Vagina (tissue), 2 donors: Measurements from ENCODE around the gene C10orf90. TPM values are rescaled to one million over a fixed set of nuclear protein-coding genes. Genes with fewer than 3 reads are reported as not detected.

ENCODE experiments used
- DNase-seq, 2 donors: peaks; one replicate each; pipeline ENCODE4 v3.0.0-alpha.2; 2017; ENCODE audit errors: extremely low spot score in 2 of 2
- H3K27ac ChIP-seq: fragments of 200-600 bp; sonication (generic); one replicate; pipeline ENCODE4 v1.5.1; 2019
- H3K27me3 ChIP-seq: fragments of 200-600 bp; sonication (generic); one replicate; pipeline ENCODE4 v1.5.1; 2019
- H3K36me3 ChIP-seq, 2 donors: fragments of 200-600 bp; sonication (generic); one replicate each; pipeline ENCODE4 v1.5.1; 2017 to 2019
- H3K4me1 ChIP-seq: fragments of 200-600 bp; sonication (generic); one replicate; pipeline ENCODE4 v1.5.1; 2019
- H3K4me3 ChIP-seq, 2 donors: fragments of 200-600 bp; sonication (generic); 1 replicate in 1 of 2; 2 replicates in 1 of 2; pipeline ENCODE4 v1.5.1; 2016 to 2019
- H3K9me3 ChIP-seq: fragments of 200-600 bp; sonication (generic); one replicate; pipeline ENCODE4 v1.5.1; 2019
- CTCF ChIP-seq, 3 experiments: fragments of 450-650 bp in 2 of 3; fragments of 200-600 bp in 1 of 3; sonication (generic) in 1 of 3; IDR thresholded peaks; one replicate each; pipeline ENCODE4 v1.5.1; 2017 to 2019; ENCODE audit warnings: antibody characterized with exemption in 3 of 3, mild to moderate bottlenecking in 2 of 3, moderate library complexity in 2 of 3
- POLR2A ChIP-seq, 2 donors: fragments of 450-650 bp; IDR thresholded peaks; one replicate each; pipeline ENCODE4 v1.6.1; 2017; ENCODE audit warnings: antibody characterized with exemption in 2 of 2, mild to moderate bottlenecking in 2 of 2, moderate library complexity in 2 of 2
- POLR2AphosphoS5 ChIP-seq, 2 donors: sonication (generic); formaldehyde crosslinking; IDR thresholded peaks; one replicate each; pipeline ENCODE4 v1.9.0; 2017; ENCODE audit warnings: antibody characterized with exemption in 2 of 2, mild to moderate bottlenecking in 2 of 2, low read depth in 1 of 2; ENCODE audit not compliant: insufficient read depth in 1 of 2
- intact Hi-C: fragments of 100-400 bp; cut with DNase I; formaldehyde crosslinking; loops from one replicate; pipeline ENCODE4 v1.15.1; 2023
- total RNA-seq: library from RNA; depleted of rRNA; stranded (reverse); fragments of >200 nt; gene quantifications from one replicate; pipeline ENCODE4 v1.2.3, GENCODE V29; 2016

C10orf90 gene
- total RNA-seq, 1 donor from 2014 or later = not detected

- no peaks in the 10 kb centered on the region for H3K36me3 ChIP-seq
- no peaks in the 10 kb centered on the region for H3K4me1 ChIP-seq
- H3K27me3 ChIP-seq = no peaks in the 10 kb centered on the region
- H3K27ac ChIP-seq = no peak overlapping the region
- no peaks in the 10 kb centered on the region for H3K9me3 ChIP-seq
- TF ChIP-seq POLR2A (IDR thresholded peaks at IDR 0.05) = no peak
- TF ChIP-seq CTCF (IDR thresholded peaks at IDR 0.05) = no peak
- no peak for TF ChIP-seq POLR2AphosphoS5 (IDR thresholded peaks at IDR 0.05; ENCODE audit: insufficient read depth in 1 of 2, low read depth in 1 of 2)
- DNase-seq = no peak
- H3K4me3 ChIP-seq = no peak overlapping the region
- intact Hi-C loops = no loop called here
Measured at GRCh38 chr10:126651467-126651866, 19.0 kb downstream of the C10orf90 start.

DNA sequence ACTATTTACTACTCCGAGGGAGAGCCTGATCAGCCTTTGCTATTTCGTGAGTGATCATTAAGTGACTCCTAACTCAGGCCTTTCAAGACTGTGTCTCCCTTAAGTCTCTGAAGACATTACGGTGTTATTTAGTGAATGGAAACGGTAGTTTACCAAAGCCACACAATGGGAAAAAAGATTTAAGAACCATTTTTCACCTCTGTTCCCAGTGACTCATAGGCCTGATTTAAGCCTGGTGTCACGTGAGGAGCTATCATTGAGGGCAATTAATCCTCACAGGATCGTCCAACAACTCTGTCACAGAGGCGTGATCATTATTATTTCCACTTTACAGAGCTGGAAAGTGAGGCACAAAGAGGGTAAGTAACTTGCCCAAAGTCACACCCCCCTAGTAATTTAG lies 20.3 kb downstream of the C10orf90 start:
- no peak overlapping the region for H3K27ac ChIP-seq
- no peaks in the 10 kb centered on the region for H3K27me3 ChIP-seq
- no peak for DNase-seq
- H3K36me3 ChIP-seq = no peaks in the 10 kb centered on the region
- H3K4me1 ChIP-seq = no peaks in the 10 kb centered on the region
- intact Hi-C loops = no loop called here
- no peak for TF ChIP-seq CTCF (IDR thresholded peaks at IDR 0.05)
- no peak for TF ChIP-seq POLR2A (IDR thresholded peaks at IDR 0.05)
- TF ChIP-seq POLR2AphosphoS5 (IDR thresholded peaks at IDR 0.05; ENCODE audit: insufficient read depth in 1 of 2, low read depth in 1 of 2) = no peak
- no peaks in the 10 kb centered on the region for H3K9me3 ChIP-seq
- H3K4me3 ChIP-seq = no peak overlapping the region

GRCh38 chr10:126647116-126647515 lies 23.4 kb downstream of the C10orf90 start:
- TF ChIP-seq CTCF (IDR thresholded peaks at IDR 0.05) (no peak), POLR2A (IDR thresholded peaks at IDR 0.05) (no peak), POLR2AphosphoS5 (IDR thresholded peaks at IDR 0.05; ENCODE audit: insufficient read depth in 1 of 2, low read depth in 1 of 2) (no peak)
- Histone ChIP-seq H3K27ac (no peak overlapping the region), H3K27me3 (no peaks in the 10 kb centered on the region), H3K36me3 (no peaks in the 10 kb centered on the region), H3K4me1 (no peaks in the 10 kb centered on the region), H3K4me3 (no peak overlapping the region), H3K9me3 (no peaks in the 10 kb centered on the region)
- intact Hi-C loops = no loop called here
- DNase-seq = no peak

DNA sequence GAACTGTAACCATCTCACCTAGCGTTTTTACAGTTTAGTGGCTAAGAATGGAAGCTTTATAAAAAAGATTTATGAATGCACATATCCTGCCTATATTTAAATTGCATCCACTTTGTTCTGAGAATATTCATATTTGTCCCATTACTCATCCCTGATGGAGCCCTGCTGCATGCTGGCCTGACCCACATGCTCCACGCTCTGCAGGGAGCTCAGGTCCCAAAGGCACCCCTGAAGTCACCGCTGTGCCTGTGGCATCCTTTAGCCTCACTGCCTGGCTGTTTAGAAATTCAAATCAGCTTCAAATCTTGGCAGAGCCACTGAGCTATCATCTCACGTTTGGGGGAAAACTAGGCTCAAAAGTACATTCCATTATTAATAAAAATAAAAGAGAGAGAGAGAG lies 24.4 kb downstream of the C10orf90 start:
- Histone ChIP-seq H3K36me3 (no peaks in the 10 kb centered on the region), H3K27me3 (no peaks in the 10 kb centered on the region), H3K4me1 (no peaks in the 10 kb centered on the region), H3K9me3 (no peaks in the 10 kb centered on the region), H3K4me3 (no peak overlapping the region), H3K27ac (no peak overlapping the region)
- TF ChIP-seq POLR2A (IDR thresholded peaks at IDR 0.05) (no peak), POLR2AphosphoS5 (IDR thresholded peaks at IDR 0.05; ENCODE audit: insufficient read depth in 1 of 2, low read depth in 1 of 2) (no peak), CTCF (IDR thresholded peaks at IDR 0.05) (no peak)
- intact Hi-C loops = no loop called here
- no peak for DNase-seq

DNA sequence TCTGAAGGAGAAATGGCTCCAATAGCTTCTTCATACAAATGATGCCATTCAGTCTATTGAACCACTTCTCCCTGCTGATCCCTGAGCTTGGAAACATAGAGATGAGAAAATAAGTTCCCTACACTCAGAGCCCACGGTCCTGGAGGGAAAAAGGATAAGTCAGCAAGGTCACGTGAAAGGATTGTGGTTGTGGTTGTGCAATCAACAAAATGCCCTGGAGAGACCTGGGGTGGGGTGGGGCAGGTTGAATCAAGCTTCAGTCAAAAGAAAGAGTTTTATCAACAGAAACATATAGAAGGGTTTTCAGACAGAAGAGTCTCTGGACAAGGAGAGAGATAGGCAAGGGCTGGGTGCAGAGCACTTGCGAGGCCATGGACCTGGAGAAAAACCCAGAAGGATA lies 30.1 kb downstream of the C10orf90 start:
- DNase-seq = no peak
- no peak for TF ChIP-seq CTCF (IDR thresholded peaks at IDR 0.05)
- peak in 1 of 2 donors; percentile 63 for TF ChIP-seq POLR2AphosphoS5 (IDR thresholded peaks at IDR 0.05; ENCODE audit: insufficient read depth in 1 of 2, low read depth in 1 of 2)
- no peak for TF ChIP-seq POLR2A (IDR thresholded peaks at IDR 0.05)

More for the DNA sequence above, 30.1 kb downstream of the C10orf90 start:
- H3K27me3 ChIP-seq = no peaks in the 10 kb centered on the region
- no peaks in the 10 kb centered on the region for H3K4me1 ChIP-seq
- no peaks in the 10 kb centered on the region for H3K9me3 ChIP-seq
- H3K4me3 ChIP-seq = no peak overlapping the region
- intact Hi-C loops = no loop called here
- H3K27ac ChIP-seq = no peak overlapping the region
- H3K36me3 ChIP-seq = no peaks in the 10 kb centered on the region
